Transverse colon (tissue), 4 donors: ENCODE measurements around the gene PDE10A. TPM values are rescaled to one million over a fixed set of nuclear protein-coding genes. Genes with fewer than 3 reads are reported as not detected.

Experiments used
- DNase-seq: peaks from one replicate; pipeline ENCODE4 v3.0.0-alpha.2; 2019
- H3K27ac ChIP-seq, 4 donors: fragments of 200-600 bp; sonication (generic); 2 replicates each; pipeline ENCODE4 v1.5.1; 2016 to 2018; ENCODE audit warnings: inconsistent platforms in 4 of 4
- H3K27me3 ChIP-seq: fragments of 200-600 bp; sonication (generic); 2 replicates; pipeline ENCODE4 v1.5.1; 2017; ENCODE audit warnings: inconsistent platforms
- H3K36me3 ChIP-seq, 4 donors: fragments of 200-600 bp; sonication (generic); 2 replicates each; pipeline ENCODE4 v1.5.1; 2017 to 2019; ENCODE audit warnings: inconsistent platforms in 4 of 4
- H3K4me1 ChIP-seq, 4 donors: fragments of 200-600 bp; sonication (generic); 2 replicates each; pipeline ENCODE4 v1.5.1; 2017 to 2020; ENCODE audit warnings: inconsistent platforms in 4 of 4
- H3K4me3 ChIP-seq, 4 donors: fragments of 200-600 bp; sonication (generic); 1 replicate in 1 of 4; 2 replicates in 3 of 4; pipeline versions ENCODE4 v1.5.1 to v1.6.1; 2017 to 2019; ENCODE audit warnings: inconsistent platforms in 4 of 4
- H3K9me3 ChIP-seq, 2 donors: fragments of 200-600 bp; sonication (generic); 2 replicates each; pipeline ENCODE4 v1.5.1; 2017 to 2019; ENCODE audit warnings: inconsistent platforms in 2 of 2
- CTCF ChIP-seq, 5 experiments: fragments of 200-600 bp in 3 of 5; fragments of 450-650 bp in 2 of 5; sonication (generic) in 3 of 5; IDR thresholded peaks; 1 replicate in 2 of 5; 2 replicates in 3 of 5; pipeline ENCODE4 v1.5.1; 2016 to 2017; ENCODE audit warnings: antibody characterized with exemption in 5 of 5, inconsistent platforms in 3 of 5, mild to moderate bottlenecking in 2 of 5, moderate library complexity in 1 of 5
- EP300 ChIP-seq: sonication (generic); formaldehyde crosslinking; IDR thresholded peaks from one replicate; pipeline ENCODE4 v1.6.1; 2017; ENCODE audit warnings: antibody characterized with exemption, low read depth
- POLR2A ChIP-seq: fragments of 450-650 bp; IDR thresholded peaks from one replicate; pipeline ENCODE4 v1.6.1; 2016; ENCODE audit warnings: antibody characterized with exemption, mild to moderate bottlenecking, moderate library complexity
- POLR2AphosphoS5 ChIP-seq, 3 donors: sonication (generic); formaldehyde crosslinking; IDR thresholded peaks; one replicate each; pipeline ENCODE4 v1.6.1; 2016; ENCODE audit warnings: antibody characterized with exemption in 3 of 3
- WGBS, 2 donors: methylation state at CpG; one replicate each; pipeline ENCODE4 v1.1.5; 2018; ENCODE audit warnings: low coverage in 1 of 2; 5-methylcytosine and 5-hydroxymethylcytosine counted together
- in situ Hi-C, 4 donors: fragments of 200-750 bp; cut with MboI; loops; one replicate each; pipeline versions ENCODE4 v1.15.0 to v1.15.1; 2017; ENCODE audit warnings: low sequenced_read_pairs in 3 of 4, low pct_ligation_motif_present in 1 of 4, low pct_unique_long_range_greater_than_20kb in 1 of 4
- intact Hi-C: fragments of 100-400 bp; cut with DNase I; formaldehyde crosslinking; loops from one replicate; pipeline ENCODE4 v1.15.1; 2023; ENCODE audit warnings: low total_unique reads
- total RNA-seq, 4 donors: library from RNA; depleted of rRNA; stranded (reverse); fragments of >200 nt; gene quantifications; one replicate each; pipeline ENCODE4 v1.1.0, GENCODE V29; 2016

Gene PDE10A
- total RNA-seq, 4 donors from 2014 or later = 1.4 to 15.3 (median 4.3) TPM

- in situ Hi-C loops (loop anchor here in 2 of 4 donors (25.0 kb wide), 2 partner anchors 414 to 664 kb away; no protein-coding TSS in a partner anchor), intact Hi-C loops (no loop called here)
- Histone ChIP-seq H3K27me3 (no peaks in the 10 kb centered on the region), H3K4me3 (no peak overlapping the region), H3K9me3 (no peaks in the 10 kb centered on the region), H3K27ac (no peak overlapping the region), H3K4me1 (no peaks in the 10 kb centered on the region), H3K36me3 (no peaks in the 10 kb centered on the region)
- DNase-seq = no peak
- WGBS, 2 donors = 80 to 92% methylated on average over 2 to 4 of the region's 4 CpGs
- TF ChIP-seq POLR2AphosphoS5 (IDR thresholded peaks at IDR 0.05) (no peak), EP300 (no peak), POLR2A (no peak), CTCF (IDR thresholded peaks at IDR 0.05) (no peak)
These were observed 214.8 kb downstream of the PDE10A start for GRCh38 chr6:165448210-165448609.

DNA sequence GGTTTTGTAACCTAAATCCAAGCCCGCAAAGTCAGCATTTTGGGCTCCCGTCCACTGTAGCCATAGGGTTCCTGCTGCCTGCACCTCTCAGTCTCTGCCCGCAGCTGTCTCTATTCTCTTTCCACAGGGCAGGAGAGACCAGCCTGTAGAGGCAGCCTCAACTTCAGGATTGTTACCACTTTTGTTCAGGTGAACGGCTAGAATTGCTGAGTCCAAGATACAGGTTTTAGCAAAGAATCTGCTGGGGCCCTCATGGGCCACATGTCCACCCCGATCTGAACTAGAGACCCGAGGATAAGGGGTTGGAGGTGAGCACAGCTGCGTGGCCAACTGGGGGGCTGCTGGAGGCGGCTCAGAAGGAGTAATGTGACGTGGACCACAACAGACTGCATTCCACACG is 215.9 kb downstream of the PDE10A start:
- WGBS, 2 donors = 70 to 86% methylated on average over 8 to 10 of the region's 10 CpGs
- no peaks in the 10 kb centered on the region for H3K9me3 ChIP-seq
- in situ Hi-C loops = loop anchor here in 2 of 4 donors (25.0 kb wide), 2 partner anchors 415 to 665 kb away; no protein-coding TSS in a partner anchor
- no peak overlapping the region for H3K27ac ChIP-seq
- H3K4me1 ChIP-seq = no peaks in the 10 kb centered on the region
- no peaks in the 10 kb centered on the region for H3K36me3 ChIP-seq
- H3K27me3 ChIP-seq = no peaks in the 10 kb centered on the region
- no peak overlapping the region for H3K4me3 ChIP-seq
- no peak for DNase-seq
- intact Hi-C loops = no loop called here
- TF ChIP-seq CTCF (IDR thresholded peaks at IDR 0.05) = no peak
- no peak for TF ChIP-seq POLR2AphosphoS5 (IDR thresholded peaks at IDR 0.05)
- TF ChIP-seq EP300 = no peak
- TF ChIP-seq POLR2A = no peak

- no peaks in the 10 kb centered on the region for H3K4me1 ChIP-seq
- intact Hi-C loops = no loop called here
- no peak overlapping the region for H3K27ac ChIP-seq
- DNase-seq = no peak
- H3K36me3 ChIP-seq = no peaks in the 10 kb centered on the region
- in situ Hi-C loops = loop anchor here in 2 of 4 donors (25.0 kb wide), 2 partner anchors 416 to 666 kb away; no protein-coding TSS in a partner anchor
- H3K9me3 ChIP-seq = no peaks in the 10 kb centered on the region
- no peaks in the 10 kb centered on the region for H3K27me3 ChIP-seq
- no peak overlapping the region for H3K4me3 ChIP-seq
- no peak for TF ChIP-seq EP300
- TF ChIP-seq POLR2A = no peak
- TF ChIP-seq CTCF (IDR thresholded peaks at IDR 0.05) = no peak
- no peak for TF ChIP-seq POLR2AphosphoS5 (IDR thresholded peaks at IDR 0.05)
These were observed 216.7 kb downstream of the PDE10A start for GRCh38 chr6:165446331-165446730.

- WGBS, 2 donors = 92% methylated on average over 4 of the region's 4 CpGs; no CpG with 5 or more reads in 1 of the 2 donors
- in situ Hi-C loops (loop anchor here in 2 of 4 donors (25.0 kb wide), 2 partner anchors 419 to 669 kb away; no protein-coding TSS in a partner anchor), intact Hi-C loops (no loop called here)
- no peaks in the 10 kb centered on the region for H3K9me3 ChIP-seq
- no peak overlapping the region for H3K4me3 ChIP-seq
- no peaks in the 10 kb centered on the region for H3K27me3 ChIP-seq
- H3K27ac ChIP-seq = no peak overlapping the region
- no peaks in the 10 kb centered on the region for H3K36me3 ChIP-seq
- no peaks in the 10 kb centered on the region for H3K4me1 ChIP-seq
- no peak for DNase-seq
- TF ChIP-seq CTCF (IDR thresholded peaks at IDR 0.05) = no peak
- TF ChIP-seq EP300 = no peak
- TF ChIP-seq POLR2A = no peak
These were observed 219.6 kb downstream of the PDE10A start for GRCh38 chr6:165443462-165443861.
